ENCODE data around the gene GSTM1. TPM values are rescaled to one million over a fixed set of nuclear protein-coding genes. Genes with fewer than 3 reads are reported as not detected.
"Not testable (repeated sequence)": the region's sequence is repeated elsewhere in the genome, so short reads cannot be mapped to it uniquely, and the experiment has no call there.

GSTM1 gene
- total RNA-seq, 4 donors from 2014 or later = 18.1 TPM; not detected in 3

GRCh38 chr1:109668123-109668775 is 19.4 kb upstream of the GSTM1 start:
- H3K9me3 ChIP-seq = no peaks in the 10 kb centered on the region
- no peak for DNase-seq
- peak overlapping the region; percentile 36 to 61 (median 44) for H3K4me3 ChIP-seq
- H3K4me1 ChIP-seq = peaks cover 0 to 14% (median 6%) of the 10 kb centered on the region in 4 donors
- WGBS, 2 donors (ENCODE audit: low coverage in 1 of 2) = 20 to 28% methylated on average over 1 to 23 of the region's 26 CpGs
- in situ Hi-C loops (cut with MboI; ENCODE audit: low pct_ligation_motif_present in 1 of 4, low pct_unique_long_range_greater_than_20kb in 1 of 4, low sequenced_read_pairs in 3 of 4) = loop anchor here in 1 of 4 donors (25.0 kb wide), 1 partner anchor 319 kb away; the partner anchor contains the start of gene AHCYL1
- TF ChIP-seq CTCF (IDR thresholded peaks at IDR 0.05) = no peak
- TF ChIP-seq EP300 (IDR thresholded peaks at IDR 0.05; ENCODE audit: low read depth) = no peak
- TF ChIP-seq POLR2A (IDR thresholded peaks at IDR 0.05) = no peak
- TF ChIP-seq POLR2AphosphoS5 (IDR thresholded peaks at IDR 0.05) = no peak
- no peaks in the 10 kb centered on the region for H3K36me3 ChIP-seq
- H3K27ac ChIP-seq = peak overlapping the region; percentile 33 to 78 (median 62)
- intact Hi-C loops (cut with DNase I; ENCODE audit: low total_unique reads) = no loop called here
- H3K27me3 ChIP-seq = no peaks in the 10 kb centered on the region

- Histone ChIP-seq H3K4me3 (peak overlapping the region in 1 of 4 donors; percentile 1), H3K27ac (peak overlapping the region in 3 of 4 donors; percentile 5 to 43 (median 29)), H3K4me1 (peaks cover 0 to 14% (median 6%) of the 10 kb centered on the region in 4 donors), H3K27me3 (no peaks in the 10 kb centered on the region), H3K36me3 (no peaks in the 10 kb centered on the region), H3K9me3 (no peaks in the 10 kb centered on the region)
- WGBS, 2 donors (ENCODE audit: low coverage in 1 of 2) = 80% methylated on average over 22 of the region's 22 CpGs; no CpG with 5 or more reads in 1 of the 2 donors
- in situ Hi-C loops (cut with MboI; ENCODE audit: low pct_ligation_motif_present in 1 of 4, low pct_unique_long_range_greater_than_20kb in 1 of 4, low sequenced_read_pairs in 3 of 4) = loop anchor here in 1 of 4 donors (25.0 kb wide), 1 partner anchor 318 kb away; the partner anchor contains the start of gene AHCYL1
- TF ChIP-seq EP300 (IDR thresholded peaks at IDR 0.05; ENCODE audit: low read depth) = no peak
- TF ChIP-seq POLR2AphosphoS5 (IDR thresholded peaks at IDR 0.05) = no peak
- TF ChIP-seq POLR2A (IDR thresholded peaks at IDR 0.05) = no peak
- TF ChIP-seq CTCF (IDR thresholded peaks at IDR 0.05) = no peak
- DNase-seq = peak; percentile 27
- intact Hi-C loops (cut with DNase I; ENCODE audit: low total_unique reads) = no loop called here
Observed at GRCh38 chr1:109669246-109669948, 18.2 kb upstream of the GSTM1 start.

DNA sequence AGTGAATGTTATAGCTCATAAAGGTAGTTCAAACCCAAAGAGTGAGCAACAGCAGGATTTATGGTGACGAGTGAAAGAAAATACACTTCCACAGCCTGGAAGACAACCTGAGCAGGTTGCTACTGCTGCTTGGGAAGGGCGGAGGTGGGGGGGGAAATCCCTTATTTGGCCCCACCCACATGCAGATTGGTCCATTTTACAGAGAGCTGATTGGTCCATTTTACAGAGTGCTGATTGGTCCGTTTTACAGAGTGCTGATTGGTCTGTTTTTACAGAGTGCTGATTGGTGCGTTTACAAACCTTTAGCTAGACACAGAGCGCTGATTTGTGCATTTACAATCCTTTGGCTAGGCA is 17.7 kb upstream of the GSTM1 start:
- Histone ChIP-seq H3K4me1 (peaks cover 0 to 14% (median 6%) of the 10 kb centered on the region in 4 donors), H3K27ac (peak overlapping the region in 1 of 4 donors; percentile 43)
- H3K36me3 ChIP-seq; H3K9me3 ChIP-seq; H3K4me3 ChIP-seq; H3K27me3 ChIP-seq; intact Hi-C loops (cut with DNase I; ENCODE audit: low total_unique reads); DNase-seq: not testable (repeated sequence)
- in situ Hi-C loops (cut with MboI; ENCODE audit: low pct_ligation_motif_present in 1 of 4, low pct_unique_long_range_greater_than_20kb in 1 of 4, low sequenced_read_pairs in 3 of 4) = loop anchor here in 2 of 4 donors (5.0 to 25.0 kb wide), 2 partner anchors 52 to 317 kb away; partner anchors contain the start of gene AHCYL1 (in 1 of the 2)
- 94 to 100% methylated on average over 2 to 5 of the region's 5 CpGs for WGBS, 2 donors (ENCODE audit: low coverage in 1 of 2)

DNA sequence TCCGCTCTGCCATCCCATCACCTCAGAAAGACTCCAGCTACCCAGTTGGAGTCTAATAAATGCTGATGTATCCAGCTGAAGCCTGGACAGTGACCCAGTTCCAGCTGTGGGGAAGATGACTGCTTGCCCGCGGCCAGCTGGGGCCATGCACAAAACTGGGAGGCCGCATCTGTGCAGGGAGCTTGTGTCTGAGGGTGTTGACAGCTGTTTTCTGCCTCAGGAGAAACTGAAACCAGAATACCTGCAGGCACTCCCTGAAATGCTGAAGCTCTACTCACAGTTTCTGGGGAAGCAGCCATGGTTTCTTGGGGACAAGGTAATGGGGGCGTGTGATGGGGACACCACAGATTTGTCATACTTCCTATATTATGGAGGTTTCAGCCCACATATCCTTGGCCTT is 16.6 kb upstream of the GSTM1 start:
- H3K36me3 ChIP-seq = no peaks in the 10 kb centered on the region
- no peak for TF ChIP-seq POLR2A (IDR thresholded peaks at IDR 0.05)
- no peak for TF ChIP-seq CTCF (IDR thresholded peaks at IDR 0.05)
- TF ChIP-seq EP300 (IDR thresholded peaks at IDR 0.05; ENCODE audit: low read depth) = no peak
- TF ChIP-seq POLR2AphosphoS5 (IDR thresholded peaks at IDR 0.05) = no peak
- intact Hi-C loops (cut with DNase I; ENCODE audit: low total_unique reads) (no loop called here), in situ Hi-C loops (cut with MboI; ENCODE audit: low pct_ligation_motif_present in 1 of 4, low pct_unique_long_range_greater_than_20kb in 1 of 4, low sequenced_read_pairs in 3 of 4) (loop anchor here in 2 of 4 donors (5.0 to 25.0 kb wide), 2 partner anchors 51 to 316 kb away; partner anchors contain the start of gene AHCYL1 (in 1 of the 2))
- no peak overlapping the region for H3K27ac ChIP-seq
- H3K27me3 ChIP-seq = no peaks in the 10 kb centered on the region
- peak; percentile 17 for DNase-seq
- 80 to 90% methylated on average over 1 to 5 of the region's 5 CpGs for WGBS, 2 donors (ENCODE audit: low coverage in 1 of 2)
- no peaks in the 10 kb centered on the region for H3K9me3 ChIP-seq
- peaks cover 0 to 14% (median 6%) of the 10 kb centered on the region in 4 donors for H3K4me1 ChIP-seq
- no peak overlapping the region for H3K4me3 ChIP-seq

DNA sequence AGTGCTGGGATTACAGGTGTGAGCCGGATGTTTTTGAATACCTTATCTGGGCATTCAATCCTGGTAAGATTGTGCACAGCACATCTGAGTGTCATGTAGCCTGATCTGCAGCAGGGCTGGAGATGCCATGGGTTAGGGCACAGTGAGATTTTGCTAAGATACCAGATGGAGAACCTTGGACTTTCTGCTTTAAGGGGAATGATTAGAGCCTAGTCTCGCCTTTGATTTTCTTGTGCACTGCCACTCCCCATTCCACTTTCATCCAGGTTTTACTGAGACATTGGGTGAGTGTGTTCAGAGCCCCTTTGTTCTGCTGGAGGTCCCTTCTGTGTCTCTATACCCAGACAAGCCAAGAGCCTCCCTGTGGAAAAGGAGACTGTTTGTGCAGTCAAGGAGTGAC is 13.8 kb upstream of the GSTM1 start:
- intact Hi-C loops (cut with DNase I; ENCODE audit: low total_unique reads); H3K4me1 ChIP-seq; H3K9me3 ChIP-seq; DNase-seq; H3K36me3 ChIP-seq; H3K4me3 ChIP-seq; H3K27me3 ChIP-seq; H3K27ac ChIP-seq: not testable (repeated sequence)
- WGBS, 2 donors (ENCODE audit: low coverage in 1 of 2) = 70% methylated on average over 2 of the region's 2 CpGs; no CpG with 5 or more reads in 1 of the 2 donors
- in situ Hi-C loops (cut with MboI; ENCODE audit: low pct_ligation_motif_present in 1 of 4, low pct_unique_long_range_greater_than_20kb in 1 of 4, low sequenced_read_pairs in 3 of 4) = loop anchor here in 2 of 4 donors (5.0 to 25.0 kb wide), 2 partner anchors 48 to 313 kb away; partner anchors contain the start of gene AHCYL1 (in 1 of the 2)

GRCh38 chr1:109676683-109677381 is 10.8 kb upstream of the GSTM1 start:
- H3K9me3 ChIP-seq; H3K4me3 ChIP-seq; DNase-seq; H3K27me3 ChIP-seq; H3K27ac ChIP-seq; in situ Hi-C loops (cut with MboI; ENCODE audit: low pct_ligation_motif_present in 1 of 4, low pct_unique_long_range_greater_than_20kb in 1 of 4, low sequenced_read_pairs in 3 of 4); H3K4me1 ChIP-seq; H3K36me3 ChIP-seq; intact Hi-C loops (cut with DNase I; ENCODE audit: low total_unique reads): not testable (repeated sequence)
- WGBS, 2 donors (ENCODE audit: low coverage in 1 of 2) = 91 to 93% methylated on average over 2 to 3 of the region's 3 CpGs
